Stimulated activated CD4-positive, alpha-beta T cell treated with anti-CD3 and anti-CD28 coated beads, Interleukin-15, amount 100 ng/mL, for 24 hours (primary cell): Measurements from ENCODE around the gene DIP2C.
"Not testable (repeated sequence)": the region's sequence is repeated elsewhere in the genome, so short reads cannot be mapped to it uniquely, and the experiment has no call there.

Experiments
- DNase-seq: peaks from one replicate; pipeline ENCODE4 v3.0.0-alpha.2; 2020

The DIP2C gene

GRCh38 chr10:310371-310770 is 379.1 kb downstream of the DIP2C start:
- no peak for DNase-seq

GRCh38 chr10:308572-309085 is 380.8 kb downstream of the DIP2C start:
- DNase-seq: no peak

GRCh38 chr10:308101-308500 is 381.4 kb downstream of the DIP2C start:
- no peak for DNase-seq

GRCh38 chr10:307659-308058 is 381.8 kb downstream of the DIP2C start:
- DNase-seq: no peak

- DNase-seq: no peak
These were observed 382.7 kb downstream of the DIP2C start for GRCh38 chr10:306675-307185.

- DNase-seq: no peak
These were observed 383.3 kb downstream of the DIP2C start for GRCh38 chr10:306007-306674.

GRCh38 chr10:305034-305433 is 384.4 kb downstream of the DIP2C start:
- DNase-seq: no peak

- DNase-seq: no peak
These were observed 387.9 kb downstream of the DIP2C start for GRCh38 chr10:301536-301935.

GRCh38 chr10:300580-300979 is 388.9 kb downstream of the DIP2C start:
- not testable (repeated sequence) for DNase-seq

GRCh38 chr10:299969-300368 is 389.5 kb downstream of the DIP2C start:
- DNase-seq: no peak

- DNase-seq: no peak
These were observed 390.0 kb downstream of the DIP2C start for GRCh38 chr10:299512-299911.

- no peak for DNase-seq
These were observed 391.4 kb downstream of the DIP2C start for GRCh38 chr10:298033-298432.

GRCh38 chr10:297567-297966 is 391.9 kb downstream of the DIP2C start:
- DNase-seq: no peak

- no peak for DNase-seq
These were observed 395.8 kb downstream of the DIP2C start for GRCh38 chr10:293636-294035.

GRCh38 chr10:290026-290725 is 399.3 kb downstream of the DIP2C start:
- DNase-seq: no peak

GRCh38 chr10:289581-289980 is 399.9 kb downstream of the DIP2C start:
- DNase-seq: no peak

GRCh38 chr10:288316-289200 is 400.9 kb downstream of the DIP2C start:
- DNase-seq: no peak

- no peak for DNase-seq
These were observed 401.7 kb downstream of the DIP2C start for GRCh38 chr10:287814-288213.

- no peak for DNase-seq
These were observed 402.3 kb downstream of the DIP2C start for GRCh38 chr10:287026-287709.

GRCh38 chr10:285216-285615 is 404.3 kb downstream of the DIP2C start:
- DNase-seq: no peak

GRCh38 chr10:283916-284356 is 405.5 kb downstream of the DIP2C start:
- peak; percentile 52 for DNase-seq

- DNase-seq: no peak
These were observed 406.4 kb downstream of the DIP2C start for GRCh38 chr10:283140-283479.
